ENCODE measurements around the gene HOXD11. TPM values are rescaled to one million over a fixed set of nuclear protein-coding genes. Genes with fewer than 3 reads are reported as not detected.
A peak's percentile ranks its signal among the peaks of the same experiment; 100 is the strongest.

The HOXD11 gene
- total and polyA plus RNA-seq, 2 donors (not counting 1 experiment from before 2014, with no cell fraction given): not detected

DNA sequence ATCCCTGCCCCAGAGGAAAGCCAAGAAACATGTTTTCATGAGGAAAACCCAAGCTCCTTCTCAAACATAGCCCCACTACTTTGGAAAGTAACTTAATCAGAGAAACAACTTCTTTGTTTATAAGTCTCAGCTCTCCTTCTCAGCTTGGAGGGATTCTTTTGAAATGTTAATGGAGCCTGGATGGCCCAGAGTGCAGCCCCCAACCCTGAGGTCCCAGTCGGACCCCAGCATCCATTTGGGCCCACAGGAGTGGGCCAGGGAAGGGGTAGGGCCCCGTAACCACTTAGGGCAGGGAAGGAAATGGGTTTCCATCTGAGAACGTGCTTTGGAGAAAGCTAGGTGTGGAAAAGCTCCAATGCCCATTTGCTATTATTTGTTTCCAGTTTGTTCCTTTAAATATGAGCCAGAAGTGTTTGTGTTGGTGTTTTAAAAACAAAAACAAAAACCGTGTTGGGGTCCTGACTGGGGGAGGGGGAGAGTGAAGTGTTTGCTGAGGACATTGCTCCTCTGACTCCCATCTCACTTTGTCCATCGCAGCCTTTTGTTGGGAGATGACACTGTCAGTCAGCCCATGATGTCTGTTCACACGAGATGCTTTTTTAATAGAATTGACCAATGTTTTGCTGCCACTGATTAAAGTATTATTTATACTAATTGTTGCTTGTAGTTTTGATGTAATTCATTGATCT lies 48.4 kb downstream of the HOXD11 start:
- Histone ChIP-seq H3K27ac (ENCODE audit: low read length in 2 of 2) (no peak overlapping the region), H3K27me3 (replicated peaks in 1 of 4; ENCODE audit: control extremely low read depth in 1 of 4, control insufficient read depth in 3 of 4, insufficient read depth in 4 of 4, low read length in 3 of 4) (peaks cover 0 to 83% (median 47%) of the 10 kb centered on the region in 4 experiments), H4K20me1 (ENCODE audit: control insufficient read depth, insufficient read depth, low read length, poor library complexity, severe bottlenecking) (no peaks in the 10 kb centered on the region), H3K36me3 (replicated peaks in 1 of 2; ENCODE audit: control extremely low read depth in 1 of 2, control insufficient read depth in 1 of 2, extremely low read depth in 1 of 2, insufficient read depth in 2 of 2, low read length in 1 of 2) (no peaks in the 10 kb centered on the region), H3K4me1 (ENCODE audit: control insufficient read depth in 2 of 2, insufficient read depth in 2 of 2, low read length in 2 of 2) (peaks cover 8 to 14% of the 10 kb centered on the region in 2 donors), H3K79me2 (ENCODE audit: control insufficient read depth, insufficient read depth, low read length) (no peaks in the 10 kb centered on the region), H3K9ac (ENCODE audit: low read length) (no peak overlapping the region), H2AFZ (ENCODE audit: insufficient read depth, low read depth, low read length, poor library complexity, severe bottlenecking) (no peak overlapping the region), H3K4me2 (replicated peaks; ENCODE audit: low read depth, low read length, poor library complexity, severe bottlenecking) (no peak overlapping the region), H3K9me3 (ENCODE audit: control extremely low read depth in 1 of 3, control insufficient read depth in 2 of 3, insufficient read depth in 1 of 3, low read length in 2 of 3) (peaks cover 0 to 40% (median 0%) of the 10 kb centered on the region in 3 donors), H3K4me3 (ENCODE audit: control extremely low read depth in 1 of 5, extremely low read depth in 1 of 5, insufficient read depth in 1 of 5, low read depth in 2 of 5, low read length in 4 of 5) (no peak overlapping the region)
- ChIA-PET POLR2A (no interaction called here), CTCF (interaction anchor here (1.3 to 2.0 kb wide), 3 partner anchors 35 to 399 kb away, joined by 3 to 5 read pairs (median 3); no protein-coding TSS in a partner anchor)
- Mint-ChIP-seq H3K27me3 (peaks cover 64% of the 10 kb centered on the region), H3K27ac (no peak overlapping the region), H3K4me1 (peaks cover 3% of the 10 kb centered on the region), H3K9me3 (ENCODE audit: insufficient read depth) (peaks cover 2% of the 10 kb centered on the region), H3K4me3 (no peak overlapping the region)
- DNase-seq (no peak), ATAC-seq (ENCODE audit: low read depth) (no peak)
- intact Hi-C loops (cut with micrococcal nuclease): no loop called here
- TF ChIP-seq CTCF (IDR thresholded peaks at IDR 0.05) (no peak), EZH2 (IDR thresholded peaks at IDR 0.05; ENCODE audit: borderline replicate concordance, insufficient read depth, low read depth, low read length, poor library complexity, severe bottlenecking) (no peak)
- WGBS (ENCODE audit: insufficient coverage): 10% methylated on average over 3 of the region's 6 CpGs

DNA sequence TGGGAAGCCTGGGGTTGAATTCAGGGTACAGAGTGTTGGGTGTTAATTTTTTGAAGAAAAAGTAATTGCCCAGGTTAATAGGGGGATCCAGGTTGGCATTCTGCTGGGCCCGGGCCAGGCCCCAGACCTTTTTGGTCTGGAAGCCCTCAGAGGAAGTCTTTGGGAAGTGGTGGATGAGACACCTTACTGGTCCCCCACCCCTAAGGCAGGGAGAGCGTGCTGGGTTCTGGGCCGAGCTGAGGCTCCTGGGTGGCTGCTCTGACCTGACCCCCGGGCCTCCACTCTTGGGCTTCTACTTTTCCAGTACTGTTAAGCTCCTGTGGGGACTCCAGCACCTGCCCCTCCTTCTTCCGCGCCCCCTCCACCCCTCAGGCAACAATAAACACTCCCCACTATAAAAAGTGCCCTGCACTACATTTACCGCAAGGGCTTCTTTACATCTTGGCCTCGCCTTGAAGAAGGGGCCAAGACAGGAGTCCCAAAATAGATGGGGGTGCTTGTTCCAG lies 49.3 kb downstream of the HOXD11 start:
- Mint-ChIP-seq H3K9me3 (ENCODE audit: insufficient read depth) (peaks cover 2% of the 10 kb centered on the region), H3K4me1 (peaks cover 3% of the 10 kb centered on the region), H3K27ac (peak overlapping the region; percentile 20), H3K27me3 (peaks cover 63% of the 10 kb centered on the region), H3K4me3 (no peak overlapping the region)
- Histone ChIP-seq H3K9ac (ENCODE audit: low read length) (no peak overlapping the region), H3K4me1 (ENCODE audit: control insufficient read depth in 2 of 2, insufficient read depth in 2 of 2, low read length in 2 of 2) (peaks cover 8 to 14% of the 10 kb centered on the region in 2 donors), H3K79me2 (ENCODE audit: control insufficient read depth, insufficient read depth, low read length) (no peaks in the 10 kb centered on the region), H3K36me3 (replicated peaks in 1 of 2; ENCODE audit: control extremely low read depth in 1 of 2, control insufficient read depth in 1 of 2, extremely low read depth in 1 of 2, insufficient read depth in 2 of 2, low read length in 1 of 2) (no peaks in the 10 kb centered on the region), H4K20me1 (ENCODE audit: control insufficient read depth, insufficient read depth, low read length, poor library complexity, severe bottlenecking) (no peaks in the 10 kb centered on the region), H3K27ac (ENCODE audit: low read length in 2 of 2) (no peak overlapping the region), H3K9me3 (ENCODE audit: control extremely low read depth in 1 of 3, control insufficient read depth in 2 of 3, insufficient read depth in 1 of 3, low read length in 2 of 3) (peaks cover 0 to 43% (median 0%) of the 10 kb centered on the region in 3 donors), H3K4me3 (ENCODE audit: control extremely low read depth in 1 of 5, extremely low read depth in 1 of 5, insufficient read depth in 1 of 5, low read depth in 2 of 5, low read length in 4 of 5) (no peak overlapping the region), H3K4me2 (replicated peaks; ENCODE audit: low read depth, low read length, poor library complexity, severe bottlenecking) (no peak overlapping the region), H2AFZ (ENCODE audit: insufficient read depth, low read depth, low read length, poor library complexity, severe bottlenecking) (no peak overlapping the region), H3K27me3 (replicated peaks in 1 of 4; ENCODE audit: control extremely low read depth in 1 of 4, control insufficient read depth in 3 of 4, insufficient read depth in 4 of 4, low read length in 3 of 4) (peaks cover 0 to 84% (median 45%) of the 10 kb centered on the region in 4 experiments)
- DNase-seq (peak; percentile 9), ATAC-seq (ENCODE audit: low read depth) (no peak)
- ChIA-PET CTCF (interaction anchor here (1.6 kb wide), 1 partner anchor 59 kb away, joined by 3 read pairs; no protein-coding TSS in a partner anchor), POLR2A (no interaction called here)
- TF ChIP-seq EZH2 (IDR thresholded peaks at IDR 0.05; ENCODE audit: borderline replicate concordance, insufficient read depth, low read depth, low read length, poor library complexity, severe bottlenecking) (no peak), CTCF (IDR thresholded peaks at IDR 0.05) (no peak)
- intact Hi-C loops (cut with micrococcal nuclease): no loop called here
- WGBS (ENCODE audit: insufficient coverage): 37% methylated on average over 6 of the region's 8 CpGs

All from B cell (primary cell).